HCT116 (cell line): Measurements from ENCODE around the gene HSPBAP1. TPM values are rescaled to one million over a fixed set of nuclear protein-coding genes. Genes with fewer than 3 reads are reported as not detected.

Source experiments
- ATAC-seq: fragments of 200-7000 bp; cut with Tn5 transposase; 2 replicates; pipeline ENCODE4 v1.9.1; 2020; ENCODE audit warnings: mild to moderate bottlenecking, moderate library complexity
- BruUV-seq: library from RNA; stranded (reverse); fragments of 400-500 nt; replicated peaks from 2 replicates; lab custom pipeline; 2021; lab: Mats Ljungman, UMichigan
- CTCF ChIA-PET: fragments of 300-600 bp; sonication (Branson Sonifier 250); formaldehyde crosslinking; loops from one replicate; lab custom pipeline; 2021; ENCODE audit warnings: antibody characterized with exemption; lab: Charles Lee
- POLR2A ChIA-PET: fragments of 300-600, 350-600 bp; sonication (Branson Sonifier 250); formaldehyde crosslinking; loops from one replicate; lab custom pipeline; 2021; ENCODE audit warnings: antibody characterized with exemption; lab: Charles Lee
- RAD21 ChIA-PET, 2 experiments: fragments of 300-600 bp; sonication (Branson Sonifier 250); formaldehyde crosslinking; loops; one replicate each; lab custom pipeline; 2023; ENCODE audit warnings: low total read pairs in 2 of 2; ENCODE audit not compliant: uncharacterized antibody in 2 of 2, unreplicated experiment in 2 of 2, low non-redundant PET in 1 of 2; lab: Charles Lee
- DNase-seq: peaks from one replicate; pipeline ENCODE4 v3.0.0-alpha.2; 2010; ENCODE audit warnings: low read depth, low spot score
- H2AFZ ChIP-seq: fragments of 200-600 bp; shearing (Covaris generic), sonication (generic); 2 replicates; pipeline ENCODE4 v1.6.1; 2017; ENCODE audit warnings: low read depth, mixed run types, mixed read lengths, antibody characterized with exemption, low read length; ENCODE audit not compliant: poor library complexity, severe bottlenecking
- H3K27ac ChIP-seq: 2 replicates; pipeline ENCODE4 v1.5.1; 2012; ENCODE audit warnings: low read depth, low read length
- H3K27me3 ChIP-seq: fragments of 200-600 bp; sonication (generic); 2 replicates; pipeline ENCODE4 v1.6.1; 2016; ENCODE audit warnings: mixed run types, low read length, mixed read lengths; ENCODE audit not compliant: insufficient read depth
- H3K36me3 ChIP-seq, 2 experiments: fragments of 200-500 bp in 1 of 2; fragments of 200-600 bp in 1 of 2; sonication (Bioruptor generic) in 1 of 2; sonication (generic) in 1 of 2; 2 replicates each; pipeline versions ENCODE4 v1.5.1 to v1.6.1; 2014 to 2016; ENCODE audit warnings: low read length in 2 of 2, inconsistent platforms in 1 of 2, mixed read lengths in 1 of 2, mixed run types in 1 of 2; ENCODE audit not compliant: insufficient read depth in 2 of 2, control insufficient read depth in 1 of 2
- H3K4me1 ChIP-seq, 2 experiments: fragments of 200-600 bp in 1 of 2; sonication (generic) in 1 of 2; 2 replicates each; pipeline versions ENCODE4 v1.5.1 to v1.6.1; 2012 to 2017; ENCODE audit warnings: low read length in 2 of 2, inconsistent platforms in 1 of 2, mild to moderate bottlenecking in 1 of 2, mixed read lengths in 1 of 2, mixed run types in 1 of 2, moderate library complexity in 1 of 2; ENCODE audit not compliant: insufficient read depth in 2 of 2, control insufficient read depth in 1 of 2
- H3K4me2 ChIP-seq: fragments of 200-600 bp; sonication (generic); 2 replicates; pipeline ENCODE4 v1.6.1; 2017; ENCODE audit warnings: mixed run types, low read length, mixed read lengths
- H3K4me3 ChIP-seq, 2 experiments: fragments of 200-600 bp in 1 of 2; sonication (generic) in 1 of 2; replicated peaks in 1 of 2; 2 replicates each; pipeline ENCODE4 v1.5.1; 2011 to 2016; ENCODE audit warnings: low read length in 2 of 2, control low read depth in 1 of 2, low read depth in 1 of 2, mild to moderate bottlenecking in 1 of 2, mixed read lengths in 1 of 2, mixed run types in 1 of 2
- H3K79me2 ChIP-seq: fragments of 200-600 bp; sonication (generic); 2 replicates; pipeline ENCODE4 v1.6.1; 2017; ENCODE audit warnings: mild to moderate bottlenecking, mixed run types, low read length, moderate library complexity, mixed read lengths; ENCODE audit not compliant: insufficient read depth
- H3K9ac ChIP-seq: fragments of 200-600 bp; sonication (generic); 2 replicates; pipeline ENCODE4 v1.6.1; 2016; ENCODE audit warnings: low read length, mixed read lengths
- H3K9me2 ChIP-seq: fragments of 200-600 bp; sonication (generic), shearing (Covaris generic); 2 replicates; pipeline ENCODE4 v1.6.1; 2017; ENCODE audit warnings: mixed run types, mild to moderate bottlenecking, moderate library complexity; ENCODE audit not compliant: insufficient read depth
- H3K9me3 ChIP-seq, 2 experiments: fragments of 200-500 bp in 1 of 2; fragments of 200-600 bp in 1 of 2; sonication (Bioruptor generic) in 1 of 2; sonication (generic) in 1 of 2; 2 replicates each; pipeline ENCODE4 v1.6.1; 2014 to 2017; ENCODE audit warnings: low read length in 2 of 2, mixed read lengths in 2 of 2, inconsistent platforms in 1 of 2, low read depth in 1 of 2, mild to moderate bottlenecking in 1 of 2, mixed run types in 1 of 2, moderate library complexity in 1 of 2; ENCODE audit not compliant: control insufficient read depth in 1 of 2, insufficient read depth in 1 of 2
- H4K20me1 ChIP-seq: fragments of 200-600 bp; sonication (generic), shearing (Covaris generic); 2 replicates; pipeline ENCODE4 v1.6.1; 2017; ENCODE audit warnings: mixed run types, mild to moderate bottlenecking, moderate library complexity; ENCODE audit not compliant: insufficient read depth
- CBX3 ChIP-seq: IDR thresholded peaks from 2 replicates; pipeline ENCODE4 v1.6.1; 2012; ENCODE audit warnings: low read depth
- CTCF ChIP-seq, 3 experiments: fragments of 200-600 bp in 1 of 3; sonication (generic) in 1 of 3; IDR thresholded peaks in 2 of 3; conservative IDR thresholded peaks in 1 of 3; 2 replicates each; pipeline ENCODE4 v1.5.1; 2012 to 2017; ENCODE audit warnings: low read depth in 2 of 3, low read length in 2 of 3, antibody characterized with exemption in 1 of 3, borderline replicate concordance in 1 of 3, control low read depth in 1 of 3, mild to moderate bottlenecking in 1 of 3, mixed read lengths in 1 of 3, mixed run types in 1 of 3, moderate library complexity in 1 of 3; ENCODE audit not compliant: insufficient read depth in 1 of 3
- ELF1 ChIP-seq: IDR thresholded peaks from 2 replicates; pipeline ENCODE4 v1.6.1; 2012; ENCODE audit warnings: low read depth, borderline replicate concordance
- EZH2 ChIP-seq: fragments of 200-600 bp; sonication (generic); IDR thresholded peaks from 2 replicates; pipeline ENCODE4 v1.6.1; 2017; ENCODE audit warnings: antibody characterized with exemption, mixed run types
- JUND ChIP-seq: IDR thresholded peaks from 2 replicates; pipeline ENCODE4 v1.6.1; 2012
- MAX ChIP-seq: IDR thresholded peaks from 2 replicates; pipeline ENCODE4 v1.6.1; 2012
- POLR2A ChIP-seq: IDR thresholded peaks from 2 replicates; pipeline ENCODE4 v1.7.0; 2011; ENCODE audit warnings: borderline replicate concordance; ENCODE audit not compliant: insufficient read depth, insufficient read length; ENCODE audit errors: extremely low read depth
- RAD21 ChIP-seq: IDR thresholded peaks from 2 replicates; pipeline ENCODE4 v1.6.1; 2012; ENCODE audit warnings: low read depth, mild to moderate bottlenecking
- TCF7L2 ChIP-seq: IDR thresholded peaks from 2 replicates; pipeline ENCODE4 v1.7.0; 2011; ENCODE audit warnings: borderline replicate concordance, inconsistent platforms; ENCODE audit not compliant: insufficient read depth, insufficient read length; ENCODE audit errors: extremely low read depth
- YY1 ChIP-seq: IDR thresholded peaks from 2 replicates; pipeline ENCODE4 v1.6.1; 2011; ENCODE audit warnings: low read length, low read depth, moderate library complexity, mild to moderate bottlenecking; ENCODE audit not compliant: insufficient replicate concordance; ENCODE audit errors: extremely low read depth
- intact Hi-C: fragments of 100-400 bp; cut with micrococcal nuclease; formaldehyde crosslinking; loops from 2 replicates; pipeline ENCODE4 v1.10.0; 2022
- total RNA-seq: library from RNA; stranded (reverse); gene quantifications from one replicate; pipeline ENCODE4 v1.2.1, GENCODE V29; 2021; ENCODE audit not compliant: unreplicated experiment

Gene HSPBAP1
- total RNA-seq, 1 experiment from 2014 or later: 6.6 TPM

DNA sequence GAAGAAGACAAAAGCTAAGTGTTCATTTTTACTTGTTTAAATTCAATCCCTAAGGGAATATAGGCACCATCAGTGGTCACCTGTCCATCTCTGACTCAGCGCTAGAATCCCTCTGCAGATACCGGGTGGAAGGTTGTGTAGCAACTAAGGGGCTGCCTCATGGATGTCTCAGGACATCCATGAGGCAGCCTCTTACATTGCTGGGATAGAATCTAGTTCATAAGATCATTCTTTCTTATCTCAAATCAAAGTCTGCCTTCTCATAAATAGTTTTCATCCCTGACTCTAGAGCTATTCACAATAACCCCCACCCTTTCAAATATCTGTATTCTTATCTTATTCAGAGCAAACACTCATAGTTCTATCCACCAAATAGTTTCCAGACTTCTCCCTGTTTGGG is 38.1 kb downstream of the HSPBAP1 start:
- no peak for ATAC-seq

DNA sequence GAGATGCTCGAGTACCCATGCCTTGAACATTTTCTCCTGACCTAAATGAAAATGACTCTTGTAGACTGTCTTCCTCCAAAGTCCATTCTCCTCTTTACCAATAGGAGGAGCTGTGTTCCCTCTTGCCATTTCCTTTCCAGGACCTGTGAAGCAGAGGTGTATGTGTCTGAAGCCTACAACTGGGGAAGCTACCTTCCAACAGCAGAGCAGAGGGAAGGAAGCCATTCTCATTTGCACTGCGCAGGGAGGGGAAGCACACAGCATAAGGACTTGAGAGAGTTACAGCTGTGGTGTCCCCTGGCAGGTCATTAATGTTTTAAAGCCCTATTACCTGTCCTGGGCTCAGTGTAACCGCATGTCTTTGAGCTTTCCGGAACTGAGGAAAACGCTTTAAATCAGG is 38.7 kb downstream of the HSPBAP1 start:
- Histone ChIP-seq H4K20me1 (no peaks in the 10 kb centered on the region), H3K9me2 (no peaks in the 10 kb centered on the region), H3K27me3 (no peaks in the 10 kb centered on the region), H3K79me2 (no peaks in the 10 kb centered on the region), H3K9ac (no peak overlapping the region), H2AFZ (no peak overlapping the region), H3K27ac (no peak overlapping the region), H3K4me1 (no peaks in the 10 kb centered on the region), H3K4me2 (no peak overlapping the region), H3K36me3 (no peaks in the 10 kb centered on the region), H3K9me3 (no peaks in the 10 kb centered on the region), H3K4me3 (no peak overlapping the region)
- ATAC-seq (peak; percentile 95), DNase-seq (peak; percentile 34)
- CTCF ChIA-PET: interaction anchor here (0.5 to 1.5 kb wide), 13 partner anchors 9 to 339 kb away, joined by 3 to 22 read pairs (median 4); partner anchors contain the start of gene HSPBAP1
- BruUV-seq: no TSS peak
- intact Hi-C loops: loop anchor here (1.0 kb wide), 1 partner anchor 273 kb away; no protein-coding TSS in a partner anchor
- TF ChIP-seq YY1 (peak; percentile 57), RAD21 (peak; percentile 77), ELF1 (no peak), POLR2A (no peak), CTCF (IDR thresholded peaks at IDR 0.05 in 2 of 3, conservative IDR thresholded peaks at IDR 0.05 in 1 of 3; ENCODE audit: borderline replicate concordance in 1 of 3, insufficient read depth in 1 of 3, low read depth in 2 of 3, low read length in 2 of 3) (peak; percentile 67 to 89 (median 87); a peak in 5 of 6 replicates), MAX (no peak)
- RAD21 ChIA-PET: no interaction called here
- POLR2A ChIA-PET: interaction anchor here (0.7 kb wide), 1 partner anchor 10 kb away, joined by 4 read pairs; no protein-coding TSS in a partner anchor

More for the DNA sequence above, 38.1 kb downstream of the HSPBAP1 start:
- no peaks in the 10 kb centered on the region for H4K20me1 ChIP-seq
- peaks cover 2% of the 10 kb centered on the region in 2 experiments; a peak in 3 of 4 replicates for H3K4me1 ChIP-seq
- H3K36me3 ChIP-seq: no peaks in the 10 kb centered on the region
- H3K4me2 ChIP-seq: no peak overlapping the region
- H3K79me2 ChIP-seq: no peaks in the 10 kb centered on the region
- RAD21 ChIA-PET: no interaction called here
- H3K4me3 ChIP-seq: no peak overlapping the region
- H3K9me2 ChIP-seq: no peaks in the 10 kb centered on the region
- TF ChIP-seq TCF7L2: no peak
- no peak for TF ChIP-seq JUND
- no peak for TF ChIP-seq EZH2
- no peak for TF ChIP-seq MAX
- TF ChIP-seq CBX3: no peak
- no peaks in the 10 kb centered on the region for H3K9me3 ChIP-seq
- POLR2A ChIA-PET: interaction anchor here (0.7 kb wide), 1 partner anchor 10 kb away, joined by 4 read pairs; no protein-coding TSS in a partner anchor
- no peak overlapping the region for H3K27ac ChIP-seq
- no peak overlapping the region for H3K9ac ChIP-seq
- no peak for DNase-seq
- H2AFZ ChIP-seq: no peak overlapping the region
- intact Hi-C loops: loop anchor here (1.0 kb wide), 1 partner anchor 273 kb away; no protein-coding TSS in a partner anchor
- BruUV-seq: no TSS peak
- no peaks in the 10 kb centered on the region for H3K27me3 ChIP-seq
- CTCF ChIA-PET: interaction anchor here (0.5 to 1.5 kb wide), 13 partner anchors 10 to 339 kb away, joined by 3 to 22 read pairs (median 4); partner anchors contain the start of gene HSPBAP1
